Inferior parietal cortex (tissue), 1 donor: Measurements from ENCODE around the gene ADH7.
"Not testable (repeated sequence)": the region's sequence is repeated elsewhere in the genome, so short reads cannot be mapped to it uniquely, and the experiment has no call there.

Source experiments
- DNase-seq: peaks from one replicate; pipeline ENCODE4 v3.0.0-alpha.2; 2016; ENCODE audit errors: extremely low spot score

The ADH7 gene

GRCh38 chr4:99379571-99379970, 55.6 kb downstream of the ADH7 start:
- no peak for DNase-seq

GRCh38 chr4:99378876-99379275, 56.3 kb downstream of the ADH7 start:
- no peak for DNase-seq

GRCh38 chr4:99377341-99377740, 57.8 kb downstream of the ADH7 start:
- DNase-seq = not testable (repeated sequence)

- DNase-seq = not testable (repeated sequence)
Measured at GRCh38 chr4:99372464-99372863, 62.7 kb downstream of the ADH7 start.

GRCh38 chr4:99367817-99368216, 67.3 kb downstream of the ADH7 start:
- not testable (repeated sequence) for DNase-seq

GRCh38 chr4:99366491-99366890, 68.7 kb downstream of the ADH7 start:
- no peak for DNase-seq

GRCh38 chr4:99362768-99363167, 72.4 kb downstream of the ADH7 start:
- no peak for DNase-seq
